SK-N-SH treated with all-trans-retinoic acid at 6 μM for 48 hours (cell line): Measurements from ENCODE around the gene MYRF.

Experiments used
- ARNTL ChIP-seq: fragments of 450-650 bp; formaldehyde crosslinking; IDR thresholded peaks from 2 replicates; pipeline ENCODE4 v1.5.0; 2020; ENCODE audit warnings: low read depth, mild to moderate bottlenecking, moderate library complexity, borderline replicate concordance
- BACH2 ChIP-seq: fragments of 250-450 bp; sonication (Bioruptor Pico); IDR thresholded peaks from 2 replicates; pipeline ENCODE4 v1.9.0; 2021; ENCODE audit warnings: mild to moderate bottlenecking, borderline replicate concordance
- CSDC2 ChIP-seq: fragments of 250-450 bp; sonication (Bioruptor Pico); IDR thresholded peaks from 2 replicates; pipeline ENCODE4 v1.5.0; 2020; ENCODE audit warnings: mild to moderate bottlenecking, moderate library complexity
- CSRNP3 ChIP-seq: fragments of 250-450 bp; sonication (Bioruptor Pico); IDR thresholded peaks from 2 replicates; pipeline ENCODE4 v1.5.1; 2021; ENCODE audit warnings: mild to moderate bottlenecking, moderate library complexity
- ISL1 ChIP-seq: fragments of 250-450 bp; sonication (Bioruptor Pico); IDR thresholded peaks from 2 replicates; pipeline ENCODE4 v2.1.2; 2022; ENCODE audit warnings: mild to moderate bottlenecking, moderate library complexity
- PATZ1 ChIP-seq: fragments of 250-450 bp; sonication (Bioruptor Pico); IDR thresholded peaks from 2 replicates; pipeline ENCODE4 v1.8.0; 2020; ENCODE audit warnings: mild to moderate bottlenecking, moderate library complexity, borderline replicate concordance
- TOX ChIP-seq: fragments of 250-450 bp; sonication (Bioruptor Pico); IDR thresholded peaks from 2 replicates; pipeline ENCODE4 v1.8.0; 2021; ENCODE audit warnings: mild to moderate bottlenecking, moderate library complexity, borderline replicate concordance
- TSHZ2 ChIP-seq: fragments of 250-450 bp; sonication (Bioruptor Pico); IDR thresholded peaks from 2 replicates; pipeline ENCODE4 v1.5.0; 2020; ENCODE audit warnings: mild to moderate bottlenecking, moderate library complexity
- ZFP3 ChIP-seq: fragments of 250-450 bp; sonication (Bioruptor Pico); IDR thresholded peaks from 2 replicates; pipeline ENCODE4 v1.5.0; 2020; ENCODE audit warnings: mild to moderate bottlenecking, moderate library complexity
- ZFP30 ChIP-seq: fragments of 450-650 bp; formaldehyde crosslinking; IDR thresholded peaks from 2 replicates; pipeline ENCODE4 v1.5.0; 2022; ENCODE audit warnings: mild to moderate bottlenecking, moderate library complexity
- ZNF565 ChIP-seq: fragments of 450-650 bp; formaldehyde crosslinking; conservative IDR thresholded peaks from 2 replicates; pipeline ENCODE4 v1.5.0; 2020; ENCODE audit warnings: low read depth, mild to moderate bottlenecking, moderate library complexity
- ZNF8 ChIP-seq: fragments of 450-650 bp; formaldehyde crosslinking; IDR thresholded peaks from 2 replicates; pipeline ENCODE4 v1.5.0; 2020; ENCODE audit warnings: mild to moderate bottlenecking, moderate library complexity

- TF ChIP-seq PATZ1 (CRISPR knock-in tag) (0 out of 2 replicates have a peak, but pooled peaks have one; percentile 38), ZNF565 (CRISPR knock-in tag) (no peak), ZFP3 (CRISPR knock-in tag) (no peak), ARNTL (no peak), ZFP30 (CRISPR knock-in tag) (no peak), ZNF8 (CRISPR knock-in tag) (no peak), CSDC2 (CRISPR knock-in tag) (no peak), ISL1 (CRISPR knock-in tag) (no peak), CSRNP3 (CRISPR knock-in tag) (no peak), TOX (CRISPR knock-in tag) (no peak), BACH2 (CRISPR knock-in tag) (no peak), TSHZ2 (CRISPR knock-in tag) (no peak)
These were observed 34.3 kb upstream of the MYRF start for GRCh38 chr11:61718046-61718531.
